AG04450 (cell line): Measurements from ENCODE around the gene PMVK. TPM values are rescaled to one million over a fixed set of nuclear protein-coding genes. Genes with fewer than 3 reads are reported as not detected.

Experiments used
- CTCF ChIA-PET: fragments of 300-600, 350-600 bp; formaldehyde crosslinking; extraction: SDS; loops from one replicate; lab custom pipeline; 2022; ENCODE audit warnings: antibody characterized with exemption, inconsistent platforms; lab: Charles Lee
- POLR2A ChIA-PET: fragments of 350-600 bp; formaldehyde crosslinking; extraction: SDS; loops from one replicate; lab custom pipeline; 2021; ENCODE audit warnings: antibody characterized with exemption, inconsistent platforms; lab: Yijun Ruan, JAX
- DNase-seq: peaks from one replicate; pipeline ENCODE4 v3.0.0-alpha.2; 2011; ENCODE audit warnings: low read depth, low spot score
- H3K27ac ChIP-seq: one replicate; pipeline ENCODE4 v1.5.1; 2012; ENCODE audit warnings: low read depth, low read length, control low read depth
- H3K27me3 ChIP-seq: one replicate; pipeline ENCODE4 v1.6.0; 2012; ENCODE audit warnings: low read length; ENCODE audit not compliant: control insufficient read depth, insufficient read depth
- H3K4me3 ChIP-seq: 2 replicates; pipeline ENCODE4 v1.5.1; 2011; ENCODE audit warnings: mild to moderate bottlenecking, low read depth, low read length, control low read depth
- H3K9me3 ChIP-seq: 2 replicates; pipeline ENCODE4 v1.5.1; 2012; ENCODE audit warnings: low read length; ENCODE audit not compliant: control insufficient read depth, insufficient read depth
- CTCF ChIP-seq: IDR thresholded peaks from 2 replicates; pipeline ENCODE4 v1.5.1; 2011; ENCODE audit warnings: low read depth, low read length, control low read depth, inconsistent platforms
- polyA plus RNA-seq: library from polyadenylated mRNA; depleted of rRNA; stranded (reverse); fragments of >200 nt; gene quantifications from 2 replicates; pipeline ENCODE4 v1.2.3, GENCODE V29; 2011

PMVK gene
- polyA plus RNA-seq, 1 experiment = 21.0 TPM

DNA sequence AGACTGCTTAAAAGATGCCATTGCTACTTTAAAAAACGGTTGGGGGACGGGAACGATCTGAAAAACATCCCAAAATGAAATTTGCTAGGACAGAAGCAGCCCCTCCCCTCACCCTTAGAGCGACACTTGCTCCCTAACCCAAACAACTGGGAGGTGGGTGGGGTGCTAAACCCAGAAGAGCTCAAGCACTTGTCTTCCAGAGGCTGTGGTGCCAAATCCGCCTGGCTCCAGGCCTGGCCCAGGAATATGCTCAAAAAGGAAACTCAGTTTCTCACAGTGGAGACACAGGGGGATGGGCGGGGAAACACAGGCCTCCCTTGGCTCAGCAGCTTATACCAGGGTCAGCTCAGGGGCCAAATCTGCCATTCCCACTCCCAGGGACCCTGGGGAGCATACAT is 20.0 kb upstream of the PMVK start:
- no peak for TF ChIP-seq CTCF
- CTCF ChIA-PET = interaction anchor here (1.0 to 3.8 kb wide), 10 partner anchors 11 to 397 kb away, joined by 3 to 28 read pairs (median 5); partner anchors contain the start of genes ADAM15, LENEP and SHC1
- DNase-seq = no peak

GRCh38 chr1:154955718-154956543 is 19.4 kb upstream of the PMVK start, which contains the start of gene PBXIP1:
TSS of gene PBXIP1 (minus strand) at chr1:154956099. CDS start at chr1:154953721, 2,378 bp downstream.
- Histone ChIP-seq H3K27me3 (no peaks in the 10 kb centered on the region), H3K4me3 (peak within 1 kb of the TSS; percentile 84), H3K9me3 (no peaks in the 10 kb centered on the region), H3K27ac (peak within 1 kb of the TSS; percentile 88)
- TF ChIP-seq CTCF = peak; percentile 52
- DNase-seq = no peak
- ChIA-PET CTCF (interaction anchor here (0.7 to 3.8 kb wide), 18 partner anchors 11 to 396 kb away, joined by 3 to 28 read pairs (median 4); partner anchors contain the start of genes ADAM15, LENEP, PMVK and SHC1), POLR2A (interaction anchor here (0.5 to 5.5 kb wide), 9 partner anchors 15 to 1757 kb away, joined by 3 to 21 read pairs (median 5); partner anchors contain the start of genes KRTCAP2, PMVK and SHC1)

More for the DNA sequence above, 20.0 kb upstream of the PMVK start:
- no peaks in the 10 kb centered on the region for H3K27me3 ChIP-seq
- H3K27ac ChIP-seq = peak overlapping the region; percentile 31
- H3K4me3 ChIP-seq = peak overlapping the region; percentile 84
- POLR2A ChIA-PET = interaction anchor here (5.5 kb wide), 1 partner anchor 14 kb away, joined by 21 read pairs; the partner anchor contains the start of gene SHC1
- no peaks in the 10 kb centered on the region; the same call in 1 of the 2 replicates for H3K9me3 ChIP-seq

DNA sequence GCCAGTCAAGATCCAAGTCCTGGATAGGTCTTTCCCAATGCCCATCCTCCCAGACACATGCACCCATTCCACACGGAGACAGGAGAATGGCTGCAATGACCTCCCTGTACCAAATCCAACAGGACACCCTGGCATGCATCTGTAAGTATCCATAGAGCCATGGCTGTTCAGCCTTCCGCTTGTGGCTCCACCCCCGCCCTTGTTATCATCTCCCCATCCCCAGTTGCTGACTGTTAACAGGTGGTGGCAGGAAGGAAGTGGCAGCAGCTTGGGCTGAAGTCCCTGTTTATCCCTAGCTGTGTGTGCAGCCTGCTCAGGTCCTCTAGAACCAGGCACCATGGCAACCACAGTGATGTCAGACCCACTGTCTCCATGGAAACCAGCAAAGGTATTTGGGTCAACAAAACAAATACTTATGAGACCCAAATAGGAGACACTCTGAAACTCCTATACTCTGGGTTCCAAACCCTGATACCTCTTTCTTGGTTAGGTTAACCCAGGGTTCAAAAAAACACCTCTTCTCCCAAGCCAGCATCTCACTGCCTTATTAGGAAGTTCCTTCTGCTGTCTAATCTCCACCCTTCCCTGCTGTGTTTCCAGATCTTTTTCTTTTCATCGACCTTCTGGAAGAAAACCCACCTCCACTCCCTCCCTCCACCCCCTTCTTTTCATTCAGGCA is 18.7 kb upstream of the PMVK start:
- Histone ChIP-seq H3K27me3 (no peaks in the 10 kb centered on the region), H3K27ac (peak overlapping the region; percentile 88), H3K9me3 (no peaks in the 10 kb centered on the region), H3K4me3 (peak overlapping the region; percentile 84)
- no peak for DNase-seq
- CTCF ChIA-PET = interaction anchor here (0.7 to 3.8 kb wide), 21 partner anchors 9 to 396 kb away, joined by 3 to 28 read pairs (median 4); partner anchors contain the start of genes ADAM15, LENEP, PMVK and SHC1
- POLR2A ChIA-PET = interaction anchor here (0.5 to 5.5 kb wide), 9 partner anchors 16 to 1758 kb away, joined by 3 to 21 read pairs (median 5); partner anchors contain the start of genes KRTCAP2, PMVK and SHC1
- no peak for TF ChIP-seq CTCF

GRCh38 chr1:154954541-154954940 is 18.0 kb upstream of the PMVK start:
- ChIA-PET POLR2A (interaction anchor here (1.6 to 5.5 kb wide), 2 partner anchors 16 to 18 kb away, joined by 8 to 21 read pairs; partner anchors contain the start of genes PMVK and SHC1), CTCF (interaction anchor here (0.8 to 3.8 kb wide), 11 partner anchors 9 to 395 kb away, joined by 3 to 28 read pairs (median 6); partner anchors contain the start of genes LENEP, PMVK and SHC1)
- Histone ChIP-seq H3K9me3 (no peaks in the 10 kb centered on the region), H3K4me3 (peak overlapping the region; percentile 84), H3K27me3 (no peaks in the 10 kb centered on the region), H3K27ac (no peak overlapping the region)
- DNase-seq = no peak
- no peak for TF ChIP-seq CTCF
